RWPE2 (cell line): ENCODE results near the gene NSD1.

Experiments
- ATAC-seq: fragments of 200-7000 bp; cut with Tn5 transposase; 3 replicates; pipeline ENCODE4 v1.9.1; 2021; ENCODE audit warnings: low read depth
- DNase-seq: peaks from one replicate; pipeline ENCODE4 v3.0.0-alpha.2; 2020; ENCODE audit warnings: low spot score
- H3K27ac ChIP-seq: fragments of 450-650 bp; 2 replicates; pipeline ENCODE4 v1.5.1; 2017; ENCODE audit warnings: mild to moderate bottlenecking; ENCODE audit not compliant: poor library complexity, severe bottlenecking
- H3K27me3 ChIP-seq: fragments of 250-450 bp; sonication (Bioruptor Pico); 2 replicates; pipeline ENCODE4 v1.5.1; 2021; ENCODE audit warnings: mild to moderate bottlenecking, moderate library complexity; ENCODE audit not compliant: insufficient read depth, poor library complexity, severe bottlenecking
- H3K36me3 ChIP-seq: fragments of 250-450 bp; sonication (Bioruptor Pico); 2 replicates; pipeline ENCODE4 v1.5.1; 2020; ENCODE audit warnings: low read depth, mild to moderate bottlenecking, moderate library complexity
- H3K4me1 ChIP-seq: fragments of 250-450 bp; sonication (Bioruptor Pico); 2 replicates; pipeline ENCODE4 v1.5.1; 2021; ENCODE audit warnings: mild to moderate bottlenecking, moderate library complexity; ENCODE audit not compliant: insufficient read depth, poor library complexity, severe bottlenecking
- H3K4me3 ChIP-seq: fragments of 250-450 bp; sonication (Bioruptor Pico); 2 replicates; pipeline ENCODE4 v1.5.1; 2021; ENCODE audit warnings: mild to moderate bottlenecking, moderate library complexity; ENCODE audit not compliant: severe bottlenecking
- H3K9me3 ChIP-seq: fragments of 250-450 bp; sonication (Bioruptor Pico); 2 replicates; pipeline ENCODE4 v1.5.1; 2021; ENCODE audit warnings: mild to moderate bottlenecking, moderate library complexity; ENCODE audit not compliant: severe bottlenecking
- CTCF ChIP-seq: fragments of 450-650 bp; IDR thresholded peaks from one replicate; pipeline ENCODE4 v1.5.1; 2017; ENCODE audit warnings: mild to moderate bottlenecking, moderate library complexity; ENCODE audit not compliant: poor library complexity, severe bottlenecking

NSD1 gene

DNA sequence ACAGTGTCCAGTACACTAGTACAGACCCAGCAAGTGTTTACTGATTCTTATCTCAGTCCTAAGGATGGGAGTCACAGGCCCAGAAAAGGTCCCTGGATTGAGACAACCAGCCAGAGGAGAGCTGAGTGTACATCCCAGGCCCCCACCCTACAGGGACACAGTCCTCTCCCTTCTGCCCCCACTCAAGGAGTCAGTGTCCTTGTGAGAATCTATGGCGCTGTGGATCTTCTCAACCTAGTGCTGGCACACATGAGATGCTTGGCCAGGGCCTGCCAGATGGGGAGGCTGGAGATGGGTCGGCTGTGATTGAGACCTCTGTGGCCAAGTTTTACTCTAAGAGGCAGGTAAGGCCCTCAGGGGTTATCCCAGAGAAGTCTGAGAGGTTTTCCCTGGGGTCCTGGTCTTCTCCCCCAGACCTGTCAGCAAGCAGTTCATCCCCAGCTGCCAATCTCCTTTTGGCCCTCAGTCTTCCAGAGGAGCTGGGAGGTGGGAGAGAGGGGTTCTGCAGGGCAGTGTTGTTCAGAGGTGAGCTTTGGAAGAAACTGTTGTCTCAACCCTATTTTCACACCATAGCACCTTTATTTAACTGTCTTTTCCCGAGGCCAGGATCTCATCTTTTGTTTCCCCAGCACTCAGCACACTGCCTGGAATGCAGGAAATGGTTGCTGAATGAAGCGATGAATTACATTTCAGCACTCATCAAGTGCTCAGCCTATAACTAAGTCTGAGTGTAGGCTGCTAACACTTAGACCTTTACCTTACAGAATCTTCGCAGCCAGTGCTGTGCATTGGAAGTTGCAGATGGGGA, 3.2 kb upstream of the NSD1 start:
- no peak overlapping the region for H3K4me3 ChIP-seq
- peaks cover 6% of the 10 kb centered on the region for H3K4me1 ChIP-seq
- H3K27me3 ChIP-seq: no peaks in the 10 kb centered on the region
- no peaks in the 10 kb centered on the region for H3K9me3 ChIP-seq
- H3K27ac ChIP-seq: peak overlapping the region; percentile 11
- ATAC-seq: peak; percentile 48
- DNase-seq: peak; percentile 56
- no peak for TF ChIP-seq CTCF
- peaks cover 5% of the 10 kb centered on the region for H3K36me3 ChIP-seq

- DNase-seq (no peak), ATAC-seq (no peak)
- no peak for TF ChIP-seq CTCF
- Histone ChIP-seq H3K36me3 (peaks cover 11% of the 10 kb centered on the region), H3K4me1 (peaks cover 12% of the 10 kb centered on the region), H3K4me3 (no peak overlapping the region), H3K27ac (peak overlapping the region; percentile 11), H3K9me3 (no peaks in the 10 kb centered on the region), H3K27me3 (no peaks in the 10 kb centered on the region)
Observed at GRCh38 chr5:177131019-177131320, 2.6 kb upstream of the NSD1 start.

DNA sequence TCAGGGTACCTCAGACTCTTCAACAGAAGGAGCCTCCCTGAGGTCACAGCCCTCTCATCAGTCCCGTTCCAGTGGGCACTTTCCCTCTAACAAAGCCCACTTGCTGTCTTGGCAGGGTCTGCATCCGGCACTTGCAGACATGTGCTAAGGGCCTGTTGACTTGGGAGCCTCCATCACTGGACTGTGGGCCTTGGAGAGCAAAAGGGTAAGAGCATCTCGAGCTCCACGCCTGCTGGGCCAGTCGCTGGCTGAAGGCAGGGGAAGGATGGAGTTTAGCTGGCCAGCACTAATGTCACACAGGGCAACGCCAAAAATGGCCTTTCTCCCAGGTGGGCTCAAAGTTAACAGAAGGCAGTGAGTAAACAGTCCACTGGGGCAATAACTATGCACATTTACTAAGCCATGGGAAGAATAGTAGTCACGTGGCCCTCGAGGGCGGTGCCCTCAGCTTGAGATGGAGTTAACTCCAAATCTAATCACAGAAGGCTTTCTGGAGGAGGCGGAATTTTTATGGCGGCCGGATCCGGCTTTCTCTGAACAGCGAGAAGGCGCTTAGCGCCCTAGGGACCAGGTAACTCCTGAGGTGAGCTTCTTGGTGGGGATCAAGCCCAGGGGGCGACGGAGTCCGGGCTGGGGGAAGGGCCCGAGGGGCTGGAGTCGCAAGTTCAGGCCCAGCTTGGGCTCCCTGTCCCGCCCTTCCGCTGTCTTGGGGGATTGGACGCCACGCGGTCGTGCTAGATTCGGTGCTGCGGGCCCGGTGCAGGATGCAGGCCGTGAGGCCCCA, 2.0 kb upstream of the NSD1 start:
- Histone ChIP-seq H3K27ac (peak overlapping the region; percentile 11), H3K4me3 (no peak overlapping the region), H3K9me3 (no peaks in the 10 kb centered on the region), H3K27me3 (no peaks in the 10 kb centered on the region), H3K36me3 (peaks cover 17% of the 10 kb centered on the region), H3K4me1 (peaks cover 17% of the 10 kb centered on the region)
- DNase-seq (peak; percentile 58), ATAC-seq (no peak)
- TF ChIP-seq CTCF: no peak

DNA sequence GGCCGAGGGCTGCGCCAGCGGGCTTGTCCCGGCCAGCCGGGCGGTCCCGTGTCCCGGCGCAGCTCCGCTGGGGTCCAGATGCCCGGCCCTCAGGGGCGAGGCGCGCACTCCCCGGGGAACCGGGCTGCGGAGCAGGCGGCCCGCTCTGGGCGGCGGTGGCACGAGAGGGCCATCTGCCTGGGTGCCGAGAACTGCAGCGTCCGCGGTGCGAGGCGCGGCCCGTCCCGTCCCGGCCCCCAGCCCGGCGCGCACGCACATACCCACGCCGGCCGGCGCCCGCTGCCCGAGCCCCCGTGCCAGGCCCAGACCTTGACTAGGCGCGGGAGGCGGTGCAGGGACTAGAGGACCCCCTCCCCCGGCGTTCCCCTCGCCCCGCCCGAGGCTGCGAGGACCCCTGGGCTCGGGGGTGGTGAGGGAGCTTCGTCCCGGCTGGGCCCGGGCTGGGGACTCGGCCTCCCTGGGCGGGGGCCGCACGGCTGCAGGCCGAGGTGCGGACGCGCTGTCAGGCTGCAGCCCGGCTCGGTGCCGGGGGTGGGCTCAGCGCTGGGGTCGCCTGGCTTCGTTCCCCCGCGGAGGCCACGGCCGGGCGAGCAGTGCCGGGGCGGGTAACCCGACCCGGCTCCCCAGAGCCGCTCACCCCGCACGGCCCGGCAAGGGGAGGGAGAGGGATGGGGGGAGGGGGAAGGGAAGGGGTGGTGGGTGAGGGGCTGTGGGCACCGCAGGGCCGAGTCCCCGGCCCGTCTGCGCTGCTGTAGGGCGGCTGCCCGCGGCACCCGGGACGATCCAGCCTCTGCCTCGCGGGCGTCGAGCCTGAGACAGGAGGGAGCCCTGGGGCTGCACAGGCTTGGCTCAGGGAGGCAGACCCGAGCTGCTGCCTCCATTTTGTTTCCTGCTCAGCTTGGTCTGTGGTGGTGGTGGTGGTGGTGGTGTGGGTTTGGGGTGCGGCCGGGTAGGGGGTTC, 1.2 kb upstream of the NSD1 start:
- no peak for DNase-seq
- ATAC-seq: no peak
- H3K9me3 ChIP-seq: no peaks in the 10 kb centered on the region
- H3K27ac ChIP-seq: peak overlapping the region; percentile 57
- H3K4me1 ChIP-seq: peaks cover 26% of the 10 kb centered on the region
- H3K36me3 ChIP-seq: peaks cover 25% of the 10 kb centered on the region
- H3K27me3 ChIP-seq: no peaks in the 10 kb centered on the region
- H3K4me3 ChIP-seq: no peak overlapping the region
- no peak for TF ChIP-seq CTCF
